Lower leg skin (tissue), 4 donors: ENCODE results near the gene HADHB. TPM values are rescaled to one million over a fixed set of nuclear protein-coding genes. Genes with fewer than 3 reads are reported as not detected.

ENCODE experiments used
- DNase-seq, 2 donors: peaks; one replicate each; pipeline ENCODE4 v3.0.0-alpha.2; 2019; ENCODE audit warnings: low spot score in 2 of 2
- H3K4me3 ChIP-seq: fragments of 200-600 bp; sonication (generic); 2 replicates; pipeline ENCODE4 v1.5.1; 2017; ENCODE audit warnings: mild to moderate bottlenecking, low read depth; ENCODE audit not compliant: poor library complexity, severe bottlenecking
- POLR2A ChIP-seq, 2 donors: fragments of 450-650 bp; IDR thresholded peaks; one replicate each; pipeline ENCODE4 v1.6.1; 2016 to 2017; ENCODE audit warnings: antibody characterized with exemption in 2 of 2, mild to moderate bottlenecking in 1 of 2, moderate library complexity in 1 of 2
- WGBS, 2 donors: methylation state at CpG; one replicate each; pipeline ENCODE4 v1.1.5; 2018; 5-methylcytosine and 5-hydroxymethylcytosine counted together
- intact Hi-C: fragments of 100-400 bp; cut with DNase I; formaldehyde crosslinking; loops from one replicate; pipeline ENCODE4 v1.15.0; 2023; ENCODE audit warnings: low total_unique reads
- total RNA-seq, 4 donors: library from RNA; depleted of rRNA; stranded (reverse); fragments of >200 nt; gene quantifications; one replicate each; pipeline ENCODE4 v1.1.0, GENCODE V29; 2016
- TF ChIP-seq, protein P1 (sequence below), 3 donors: fragments of 450-650 bp; IDR thresholded peaks; one replicate each; pipeline ENCODE4 v1.5.1; 2016; ENCODE audit warnings: antibody characterized with exemption in 3 of 3, mild to moderate bottlenecking in 3 of 3, moderate library complexity in 2 of 3

Gene HADHB
- total RNA-seq, 4 donors from 2014 or later = 101 to 139 (median 111) TPM

DNA sequence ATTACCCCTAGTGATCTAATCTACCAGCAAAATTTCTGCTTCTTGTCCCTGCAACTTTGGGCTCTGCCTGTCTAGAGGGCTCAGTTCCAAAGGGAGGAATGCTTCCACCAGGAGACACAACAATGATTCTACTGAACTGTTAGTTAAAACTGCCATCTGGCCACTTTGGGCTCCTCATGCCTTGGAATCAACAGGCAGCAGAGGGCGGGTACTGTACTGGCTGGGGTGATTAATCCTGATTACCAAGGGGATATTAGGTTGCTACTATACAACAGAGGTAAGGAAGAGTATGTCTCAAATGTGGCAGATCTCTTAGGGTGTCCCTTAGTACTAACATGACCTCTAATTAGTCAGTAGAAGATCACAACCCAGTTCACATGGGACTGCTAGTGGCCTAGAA is 21.7 kb upstream of the HADHB start:
- H3K4me3 ChIP-seq = no peak overlapping the region
- intact Hi-C loops = no loop called here
- WGBS, 2 donors = 94 to 100% methylated on average over 1 of the region's 1 CpG
- DNase-seq = no peak
- no peak for TF ChIP-seq POLR2A (IDR thresholded peaks at IDR 0.05)
- TF ChIP-seq, protein P1, sequence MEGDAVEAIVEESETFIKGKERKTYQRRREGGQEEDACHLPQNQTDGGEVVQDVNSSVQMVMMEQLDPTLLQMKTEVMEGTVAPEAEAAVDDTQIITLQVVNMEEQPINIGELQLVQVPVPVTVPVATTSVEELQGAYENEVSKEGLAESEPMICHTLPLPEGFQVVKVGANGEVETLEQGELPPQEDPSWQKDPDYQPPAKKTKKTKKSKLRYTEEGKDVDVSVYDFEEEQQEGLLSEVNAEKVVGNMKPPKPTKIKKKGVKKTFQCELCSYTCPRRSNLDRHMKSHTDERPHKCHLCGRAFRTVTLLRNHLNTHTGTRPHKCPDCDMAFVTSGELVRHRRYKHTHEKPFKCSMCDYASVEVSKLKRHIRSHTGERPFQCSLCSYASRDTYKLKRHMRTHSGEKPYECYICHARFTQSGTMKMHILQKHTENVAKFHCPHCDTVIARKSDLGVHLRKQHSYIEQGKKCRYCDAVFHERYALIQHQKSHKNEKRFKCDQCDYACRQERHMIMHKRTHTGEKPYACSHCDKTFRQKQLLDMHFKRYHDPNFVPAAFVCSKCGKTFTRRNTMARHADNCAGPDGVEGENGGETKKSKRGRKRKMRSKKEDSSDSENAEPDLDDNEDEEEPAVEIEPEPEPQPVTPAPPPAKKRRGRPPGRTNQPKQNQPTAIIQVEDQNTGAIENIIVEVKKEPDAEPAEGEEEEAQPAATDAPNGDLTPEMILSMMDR (IDR thresholded peaks at IDR 0.05) = no peak

DNA sequence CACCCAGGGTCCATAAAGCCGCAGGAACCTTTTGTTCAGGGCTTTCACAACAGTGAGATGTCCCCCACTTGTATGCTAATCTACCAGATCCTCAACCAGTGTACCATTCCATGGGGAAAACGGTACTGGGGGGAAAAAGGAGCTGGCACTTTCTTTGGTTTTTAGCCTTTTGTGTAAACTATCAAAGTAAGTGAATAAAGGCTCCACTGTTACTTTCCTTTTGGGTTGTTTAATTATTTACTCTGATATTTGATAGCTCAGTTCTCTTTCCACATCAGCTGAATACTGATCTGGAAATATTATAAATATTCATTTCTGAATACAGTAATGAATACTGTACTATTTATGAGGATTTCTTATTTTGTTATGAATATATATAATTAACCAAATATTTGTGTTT is 20.6 kb upstream of the HADHB start:
- TF ChIP-seq, protein P1 (IDR thresholded peaks at IDR 0.05) = no peak
- no peak for TF ChIP-seq POLR2A (IDR thresholded peaks at IDR 0.05)
- intact Hi-C loops = no loop called here
- no peak overlapping the region for H3K4me3 ChIP-seq
- DNase-seq = no peak
- 97 to 98% methylated on average over 2 of the region's 2 CpGs for WGBS, 2 donors

DNA sequence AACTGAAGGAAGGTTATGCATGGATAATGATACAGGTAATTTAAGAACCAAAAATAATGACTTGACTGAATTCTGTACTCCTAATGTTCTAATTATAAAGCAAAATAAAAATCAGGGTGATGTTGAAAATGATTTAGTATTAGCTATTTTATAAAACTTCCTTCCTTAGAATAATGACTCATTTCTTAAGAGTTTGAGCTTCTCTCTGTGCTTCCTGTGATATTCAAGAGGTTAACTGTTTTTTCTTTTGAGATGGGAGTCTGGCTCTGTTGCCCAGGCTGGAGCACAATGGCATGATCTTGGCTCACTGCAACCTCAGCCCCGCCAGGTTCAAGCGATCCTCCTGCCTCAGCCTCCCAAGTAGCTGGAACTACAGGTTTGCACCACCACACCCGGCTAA is 15.1 kb upstream of the HADHB start:
- intact Hi-C loops = no loop called here
- TF ChIP-seq, protein P1 (IDR thresholded peaks at IDR 0.05) = no peak
- no peak for TF ChIP-seq POLR2A (IDR thresholded peaks at IDR 0.05)
- WGBS, 2 donors = 94 to 96% methylated on average over 3 of the region's 3 CpGs
- no peak for DNase-seq
- no peak overlapping the region for H3K4me3 ChIP-seq

DNA sequence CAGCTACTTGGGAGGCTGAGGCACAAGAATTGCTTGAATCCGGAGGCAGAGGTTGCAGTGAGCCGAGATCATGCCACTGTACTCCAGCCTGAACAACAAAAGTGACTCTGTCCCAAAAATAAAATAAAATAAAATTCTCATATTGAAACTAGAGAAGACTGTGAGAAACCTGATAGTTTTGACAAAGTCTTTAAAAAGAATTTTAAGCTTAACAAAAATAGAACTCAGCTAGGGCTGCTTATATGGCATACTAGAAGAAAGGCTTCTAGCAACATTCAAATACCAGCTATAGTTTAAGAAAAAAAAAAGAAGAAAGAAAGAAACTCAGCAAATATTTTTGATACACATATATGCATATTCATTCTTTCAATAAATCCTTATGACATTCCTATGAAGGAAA is 13.9 kb upstream of the HADHB start:
- intact Hi-C loops = no loop called here
- no peak for TF ChIP-seq POLR2A (IDR thresholded peaks at IDR 0.05)
- TF ChIP-seq, protein P1 (IDR thresholded peaks at IDR 0.05) = no peak
- WGBS, 2 donors = 96% methylated on average over 2 of the region's 2 CpGs
- no peak overlapping the region for H3K4me3 ChIP-seq
- no peak for DNase-seq

- intact Hi-C loops = no loop called here
Measured at GRCh38 chr2:26235089-26235488, 9.7 kb upstream of the HADHB start.

DNA sequence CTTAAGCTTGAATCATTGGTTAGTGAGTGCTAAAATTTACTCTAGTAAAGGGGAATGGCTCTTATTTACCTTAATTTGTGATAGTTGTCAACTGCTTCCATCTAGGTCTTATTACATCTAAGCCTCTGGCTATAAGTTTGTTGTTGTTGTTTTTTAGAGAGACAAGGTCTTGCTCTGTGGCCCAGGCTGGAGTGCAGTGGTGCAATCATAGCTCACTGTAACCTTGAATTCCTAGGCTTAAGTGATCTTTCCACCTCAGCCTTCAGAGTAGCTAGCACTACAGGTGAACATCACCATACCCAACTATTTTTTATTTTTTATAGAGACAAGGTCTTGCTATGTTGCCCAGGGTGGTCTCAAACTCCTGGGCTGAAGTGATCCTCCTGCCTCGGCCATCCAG is 6.9 kb upstream of the HADHB start:
- TF ChIP-seq, protein P1 (IDR thresholded peaks at IDR 0.05) = no peak
- TF ChIP-seq POLR2A (IDR thresholded peaks at IDR 0.05) = no peak
- no peak for DNase-seq
- H3K4me3 ChIP-seq = no peak overlapping the region
- intact Hi-C loops = no loop called here
- 91 to 92% methylated on average over 1 of the region's 1 CpG for WGBS, 2 donors

More at GRCh38 chr2:26235089-26235488, 9.7 kb upstream of the HADHB start:
- TF ChIP-seq, protein P1 (IDR thresholded peaks at IDR 0.05) = no peak
- TF ChIP-seq POLR2A (IDR thresholded peaks at IDR 0.05) = no peak
- H3K4me3 ChIP-seq = no peak overlapping the region
- DNase-seq = no peak
- 87 to 94% methylated on average over 9 of the region's 9 CpGs for WGBS, 2 donors
